Measurements from ENCODE around the gene E2F6. TPM values are rescaled to one million over a fixed set of nuclear protein-coding genes. Genes with fewer than 3 reads are reported as not detected.

E2F6 gene
- total RNA-seq, 5 donors from 2014 or later (not counting 1 experiment from before 2014, with no cell fraction given): 4.8 to 9.5 (median 9.1) TPM

DNA sequence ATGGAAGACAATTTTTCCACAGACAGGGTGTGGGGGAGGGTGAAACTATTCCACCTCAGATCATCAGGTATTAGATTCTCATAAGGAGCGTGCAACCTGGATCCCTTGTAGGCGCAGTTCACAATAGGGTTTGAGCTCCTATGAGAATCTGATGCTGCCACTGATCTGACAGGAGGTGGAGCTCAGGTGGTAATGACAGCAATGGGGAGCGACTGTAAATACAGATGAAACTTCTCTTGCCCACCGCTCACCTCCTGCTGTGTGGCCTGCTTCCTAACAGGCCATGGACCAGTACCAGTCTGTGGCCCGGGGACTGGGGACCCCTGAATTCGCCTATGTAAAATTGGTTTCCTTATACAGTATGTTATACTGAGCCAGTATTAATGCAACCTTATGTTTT lies 27.3 kb upstream of the E2F6 start:
- ATAC-seq (replicated peaks in 1 of 4) (no peak), DNase-seq (no peak)
- H3K36me3 ChIP-seq (ENCODE audit: control insufficient read depth in 2 of 2, extremely low read depth in 1 of 2, insufficient read depth in 1 of 2, low read length in 1 of 2): no peaks in the 10 kb centered on the region
- H3K27ac Mint-ChIP-seq: no peak overlapping the region
- H3K9me3 Mint-ChIP-seq: peaks cover 0 to 3% (median 0%) of the 10 kb centered on the region in 3 donors
- no peak overlapping the region for H3K4me3 Mint-ChIP-seq
- H3K4me1 Mint-ChIP-seq: no peaks in the 10 kb centered on the region
- no peaks in the 10 kb centered on the region for H3K9me3 ChIP-seq
- no peaks in the 10 kb centered on the region for H3K4me1 ChIP-seq (ENCODE audit: control insufficient read depth in 1 of 2, extremely low read depth in 1 of 2, insufficient read depth in 2 of 2, low read length in 2 of 2)
- WGBS (ENCODE audit: insufficient coverage): no CpG with 5 or more reads among the region's 6 CpGs
- no peak overlapping the region for H3K27ac ChIP-seq (ENCODE audit: low read length)
- ChIA-PET CTCF (interaction anchor here in 1 of 2 donors (0.5 kb wide), 1 partner anchor 94 kb away, joined by 3 read pairs; no protein-coding TSS in a partner anchor), POLR2A (no interaction called here)
- H3K36me3 Mint-ChIP-seq: no peaks in the 10 kb centered on the region
- H3K27me3 ChIP-seq (replicated peaks in 1 of 2; ENCODE audit: control insufficient read depth in 2 of 2, extremely low read depth in 1 of 2, insufficient read depth in 2 of 2, low read length in 1 of 2): peaks cover 0 to 14% of the 10 kb centered on the region in 2 experiments
- no peak overlapping the region for H3K4me3 ChIP-seq (ENCODE audit: control insufficient read depth in 1 of 2, extremely low read depth in 1 of 2, low read length in 1 of 2)
- peaks cover 13 to 15% of the 10 kb centered on the region in 2 donors for H3K27me3 Mint-ChIP-seq

DNA sequence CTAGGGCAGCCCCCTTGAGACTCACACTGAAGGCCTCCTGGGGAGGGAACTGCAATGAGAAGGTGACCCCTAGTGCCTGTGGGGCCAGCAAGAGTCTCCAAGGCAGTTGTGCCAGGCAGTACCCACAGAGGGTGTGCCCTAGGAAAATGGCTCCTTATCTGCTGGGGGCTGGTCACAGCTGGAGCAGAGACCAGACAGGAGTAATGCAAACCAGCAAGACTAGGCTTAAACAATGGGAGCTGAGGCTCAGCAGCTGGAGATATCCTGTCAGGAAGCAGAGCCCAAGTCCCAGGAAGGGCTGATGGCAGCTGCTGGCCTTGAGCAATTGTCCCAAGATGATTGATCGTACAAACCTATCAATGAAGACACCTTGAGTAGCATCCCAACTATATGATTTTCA lies 26.8 kb upstream of the E2F6 start:
- no peaks in the 10 kb centered on the region for H3K4me1 ChIP-seq (ENCODE audit: control insufficient read depth in 1 of 2, extremely low read depth in 1 of 2, insufficient read depth in 2 of 2, low read length in 2 of 2)
- H3K36me3 ChIP-seq (ENCODE audit: control insufficient read depth in 2 of 2, extremely low read depth in 1 of 2, insufficient read depth in 1 of 2, low read length in 1 of 2): no peaks in the 10 kb centered on the region
- H3K27ac Mint-ChIP-seq: no peak overlapping the region
- ChIA-PET POLR2A (no interaction called here), CTCF (interaction anchor here in 1 of 2 donors (0.5 kb wide), 1 partner anchor 95 kb away, joined by 3 read pairs; no protein-coding TSS in a partner anchor)
- H3K27ac ChIP-seq (ENCODE audit: low read length): no peak overlapping the region
- H3K4me3 ChIP-seq (ENCODE audit: control insufficient read depth in 1 of 2, extremely low read depth in 1 of 2, low read length in 1 of 2): no peak overlapping the region
- ATAC-seq (replicated peaks in 1 of 4): no peak
- WGBS (ENCODE audit: insufficient coverage): no CpG with 5 or more reads among the region's 1 CpG
- H3K4me1 Mint-ChIP-seq: no peaks in the 10 kb centered on the region
- peaks cover 0 to 3% (median 0%) of the 10 kb centered on the region in 3 donors for H3K9me3 Mint-ChIP-seq
- peaks cover 16 to 20% of the 10 kb centered on the region in 2 donors for H3K27me3 Mint-ChIP-seq
- DNase-seq: no peak
- H3K4me3 Mint-ChIP-seq: no peak overlapping the region
- peaks cover 0 to 18% of the 10 kb centered on the region in 2 experiments for H3K27me3 ChIP-seq (replicated peaks in 1 of 2; ENCODE audit: control insufficient read depth in 2 of 2, extremely low read depth in 1 of 2, insufficient read depth in 2 of 2, low read length in 1 of 2)
- no peaks in the 10 kb centered on the region for H3K9me3 ChIP-seq
- no peaks in the 10 kb centered on the region for H3K36me3 Mint-ChIP-seq

DNA sequence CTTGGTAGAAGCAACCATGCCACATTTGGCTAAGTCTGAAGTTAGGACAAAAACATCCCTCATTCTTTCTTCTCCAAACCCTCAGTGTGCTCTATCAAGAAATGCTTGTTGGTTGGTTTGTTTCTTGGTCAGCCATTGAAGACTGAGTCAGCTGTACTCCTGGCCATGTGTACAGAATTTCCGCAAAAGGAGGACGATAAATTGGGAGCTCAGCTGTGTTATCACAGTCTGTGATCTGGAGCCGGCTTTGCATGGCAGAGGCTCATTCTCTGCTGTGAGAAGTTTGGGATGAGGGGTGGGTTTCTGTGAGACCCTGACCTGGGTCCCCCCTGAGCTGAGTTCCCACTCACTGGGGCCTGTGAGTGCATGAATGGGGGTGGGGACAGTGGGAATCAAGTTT lies 26.3 kb upstream of the E2F6 start:
- no peak overlapping the region for H3K27ac ChIP-seq (ENCODE audit: low read length)
- DNase-seq (no peak), ATAC-seq (replicated peaks in 1 of 4) (no peak)
- Mint-ChIP-seq H3K36me3 (no peaks in the 10 kb centered on the region), H3K4me1 (no peaks in the 10 kb centered on the region), H3K4me3 (no peak overlapping the region), H3K27me3 (peaks cover 19 to 25% of the 10 kb centered on the region in 2 donors), H3K27ac (no peak overlapping the region), H3K9me3 (peaks cover 0 to 3% (median 0%) of the 10 kb centered on the region in 3 donors)
- no peaks in the 10 kb centered on the region for H3K36me3 ChIP-seq (ENCODE audit: control insufficient read depth in 2 of 2, extremely low read depth in 1 of 2, insufficient read depth in 1 of 2, low read length in 1 of 2)
- H3K4me1 ChIP-seq (ENCODE audit: control insufficient read depth in 1 of 2, extremely low read depth in 1 of 2, insufficient read depth in 2 of 2, low read length in 2 of 2): no peaks in the 10 kb centered on the region
- H3K4me3 ChIP-seq (ENCODE audit: control insufficient read depth in 1 of 2, extremely low read depth in 1 of 2, low read length in 1 of 2): no peak overlapping the region
- ChIA-PET POLR2A (no interaction called here), CTCF (interaction anchor here in 1 of 2 donors (0.6 kb wide), 1 partner anchor 1100 kb away, joined by 3 read pairs; no protein-coding TSS in a partner anchor)
- H3K9me3 ChIP-seq: no peaks in the 10 kb centered on the region
- WGBS (ENCODE audit: insufficient coverage): 80% methylated on average over 1 of the region's 3 CpGs
- peaks cover 0 to 18% of the 10 kb centered on the region in 2 experiments for H3K27me3 ChIP-seq (replicated peaks in 1 of 2; ENCODE audit: control insufficient read depth in 2 of 2, extremely low read depth in 1 of 2, insufficient read depth in 2 of 2, low read length in 1 of 2)

- Histone ChIP-seq H3K4me1 (ENCODE audit: control insufficient read depth in 1 of 2, extremely low read depth in 1 of 2, insufficient read depth in 2 of 2, low read length in 2 of 2) (no peaks in the 10 kb centered on the region), H3K4me3 (ENCODE audit: control insufficient read depth in 1 of 2, extremely low read depth in 1 of 2, low read length in 1 of 2) (no peak overlapping the region), H3K36me3 (ENCODE audit: control insufficient read depth in 2 of 2, extremely low read depth in 1 of 2, insufficient read depth in 1 of 2, low read length in 1 of 2) (no peaks in the 10 kb centered on the region), H3K9me3 (no peaks in the 10 kb centered on the region), H3K27ac (ENCODE audit: low read length) (no peak overlapping the region), H3K27me3 (replicated peaks in 1 of 2; ENCODE audit: control insufficient read depth in 2 of 2, extremely low read depth in 1 of 2, insufficient read depth in 2 of 2, low read length in 1 of 2) (peaks cover 2 to 18% of the 10 kb centered on the region in 2 experiments)
- ATAC-seq (replicated peaks in 1 of 4) (no peak), DNase-seq (no peak)
- POLR2A ChIA-PET: interaction anchor here in 1 of 2 donors (0.6 kb wide), 1 partner anchor 112 kb away, joined by 3 read pairs; no protein-coding TSS in a partner anchor
- Mint-ChIP-seq H3K4me1 (no peaks in the 10 kb centered on the region), H3K27ac (no peak overlapping the region), H3K36me3 (no peaks in the 10 kb centered on the region), H3K9me3 (peaks cover 0 to 3% (median 0%) of the 10 kb centered on the region in 3 donors), H3K27me3 (peaks cover 24 to 28% of the 10 kb centered on the region in 2 donors), H3K4me3 (no peak overlapping the region)
- WGBS (ENCODE audit: insufficient coverage): 89% methylated on average over 2 of the region's 3 CpGs
- CTCF ChIA-PET: interaction anchor here in 1 of 2 donors (0.6 kb wide), 1 partner anchor 1101 kb away, joined by 3 read pairs; no protein-coding TSS in a partner anchor
These were observed 25.5 kb upstream of the E2F6 start for GRCh38 chr2:11491348-11491933.

DNA sequence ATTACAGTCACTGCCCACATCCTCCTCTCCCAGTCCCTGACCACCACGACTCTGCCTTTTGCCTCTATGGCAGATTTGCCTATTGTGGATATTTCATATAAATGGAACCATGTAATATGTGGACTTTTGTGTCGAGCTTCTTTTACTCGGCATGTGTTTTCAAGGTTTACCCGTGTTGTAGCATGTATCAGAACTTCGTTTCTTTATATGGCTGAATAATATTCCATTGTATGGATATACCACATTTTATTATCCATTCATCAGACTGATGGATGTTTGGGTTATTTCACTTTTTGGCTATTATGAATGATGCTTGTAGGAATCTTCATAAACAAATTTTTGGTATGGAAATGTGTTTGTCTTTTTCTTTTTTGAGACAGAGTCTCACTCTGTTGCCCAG lies 24.2 kb upstream of the E2F6 start:
- WGBS (ENCODE audit: insufficient coverage): no CpG with 5 or more reads among the region's 5 CpGs
- no peak for DNase-seq
- no peak overlapping the region for H3K27ac Mint-ChIP-seq
- peaks cover 0 to 3% (median 0%) of the 10 kb centered on the region in 3 donors for H3K9me3 Mint-ChIP-seq
- ChIA-PET POLR2A (no interaction called here), CTCF (no interaction called here)
- Histone ChIP-seq H3K36me3 (ENCODE audit: control insufficient read depth in 2 of 2, extremely low read depth in 1 of 2, insufficient read depth in 1 of 2, low read length in 1 of 2) (no peaks in the 10 kb centered on the region), H3K4me1 (ENCODE audit: control insufficient read depth in 1 of 2, extremely low read depth in 1 of 2, insufficient read depth in 2 of 2, low read length in 2 of 2) (no peaks in the 10 kb centered on the region), H3K27me3 (replicated peaks in 1 of 2; ENCODE audit: control insufficient read depth in 2 of 2, extremely low read depth in 1 of 2, insufficient read depth in 2 of 2, low read length in 1 of 2) (peaks cover 5 to 19% of the 10 kb centered on the region in 2 experiments), H3K4me3 (ENCODE audit: control insufficient read depth in 1 of 2, extremely low read depth in 1 of 2, low read length in 1 of 2) (no peak overlapping the region), H3K9me3 (no peaks in the 10 kb centered on the region), H3K27ac (ENCODE audit: low read length) (no peak overlapping the region)
- no peak overlapping the region for H3K4me3 Mint-ChIP-seq
- peaks cover 35 to 37% of the 10 kb centered on the region in 2 donors for H3K27me3 Mint-ChIP-seq
- no peaks in the 10 kb centered on the region for H3K36me3 Mint-ChIP-seq
- ATAC-seq (replicated peaks in 1 of 4): no peak
- H3K4me1 Mint-ChIP-seq: no peaks in the 10 kb centered on the region

DNA sequence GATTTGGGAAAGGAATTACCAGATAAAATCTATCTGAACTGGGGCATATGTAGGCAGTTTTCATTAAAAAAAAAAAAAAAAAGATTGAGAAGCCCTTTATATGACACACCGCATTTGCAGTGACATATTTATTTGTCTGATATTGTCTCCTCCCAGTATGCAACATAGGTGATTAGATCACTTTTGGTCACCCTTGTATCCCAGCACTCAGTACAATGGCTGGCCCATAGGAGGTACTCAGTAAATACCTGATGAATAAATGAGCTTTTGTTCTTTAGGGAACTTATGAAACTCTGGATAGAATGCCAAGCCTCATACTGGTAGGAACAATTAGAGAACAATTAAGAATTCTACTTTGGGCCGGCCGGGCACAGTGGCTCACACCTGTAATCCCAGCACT lies 22.8 kb upstream of the E2F6 start:
- WGBS (ENCODE audit: insufficient coverage): 36% methylated on average over 2 of the region's 3 CpGs
- Histone ChIP-seq H3K9me3 (no peaks in the 10 kb centered on the region), H3K27ac (ENCODE audit: low read length) (no peak overlapping the region), H3K4me3 (ENCODE audit: control insufficient read depth in 1 of 2, extremely low read depth in 1 of 2, low read length in 1 of 2) (no peak overlapping the region), H3K4me1 (ENCODE audit: control insufficient read depth in 1 of 2, extremely low read depth in 1 of 2, insufficient read depth in 2 of 2, low read length in 2 of 2) (no peaks in the 10 kb centered on the region), H3K36me3 (ENCODE audit: control insufficient read depth in 2 of 2, extremely low read depth in 1 of 2, insufficient read depth in 1 of 2, low read length in 1 of 2) (no peaks in the 10 kb centered on the region), H3K27me3 (replicated peaks in 1 of 2; ENCODE audit: control insufficient read depth in 2 of 2, extremely low read depth in 1 of 2, insufficient read depth in 2 of 2, low read length in 1 of 2) (peaks cover 8 to 27% of the 10 kb centered on the region in 2 experiments)
- no peaks in the 10 kb centered on the region for H3K36me3 Mint-ChIP-seq
- no peak for DNase-seq
- peaks cover 37 to 44% of the 10 kb centered on the region in 2 donors for H3K27me3 Mint-ChIP-seq
- no peak overlapping the region for H3K27ac Mint-ChIP-seq
- no peak for ATAC-seq (replicated peaks in 1 of 4)
- peaks cover 0 to 3% (median 0%) of the 10 kb centered on the region in 3 donors for H3K9me3 Mint-ChIP-seq
- H3K4me3 Mint-ChIP-seq: no peak overlapping the region
- peaks cover 0 to 3% (median 2%) of the 10 kb centered on the region in 3 donors for H3K4me1 Mint-ChIP-seq
- ChIA-PET CTCF (interaction anchor here in 1 of 2 donors (0.5 to 0.7 kb wide), 2 partner anchors 84 to 187 kb away, joined by 3 to 4 read pairs; no protein-coding TSS in a partner anchor), POLR2A (no interaction called here)
